GM23338 (cell line): ENCODE results near the gene GLOD4. TPM values are rescaled to one million over a fixed set of nuclear protein-coding genes. Genes with fewer than 3 reads are reported as not detected.

Experiments
- ATAC-seq: fragments of 200-7000 bp; cut with Tn5 transposase; 3 replicates; pipeline ENCODE4 v1.9.1; 2020
- DNase-seq: peaks from one replicate; pipeline ENCODE4 v3.0.0-alpha.2; 2015; ENCODE audit warnings: low spot score
- H2AFZ ChIP-seq: fragments of 200-600 bp; sonication (generic); 2 replicates; pipeline ENCODE4 v1.8.0; 2016; ENCODE audit warnings: antibody characterized with exemption, mild to moderate bottlenecking, moderate library complexity
- H3F3A ChIP-seq: fragments of 200-600 bp; sonication (generic); replicated peaks from 2 replicates; pipeline ENCODE4 v1.8.0; 2017; ENCODE audit warnings: antibody characterized with exemption, mixed run types, low read depth
- H3K27ac ChIP-seq: fragments of 200-600 bp; sonication (generic); 2 replicates; pipeline ENCODE4 v1.6.1; 2016; ENCODE audit warnings: low read depth
- H3K27me3 ChIP-seq: fragments of 200-600 bp; sonication (generic); 2 replicates; pipeline ENCODE4 v1.8.0; 2016; ENCODE audit warnings: mild to moderate bottlenecking, mixed run types, moderate library complexity; ENCODE audit not compliant: insufficient read depth
- H3K36me3 ChIP-seq: fragments of 200-600 bp; sonication (generic); 2 replicates; pipeline ENCODE4 v1.8.0; 2016; ENCODE audit warnings: mild to moderate bottlenecking; ENCODE audit not compliant: insufficient read depth
- H3K4me1 ChIP-seq: fragments of 200-600 bp; sonication (generic); 2 replicates; pipeline ENCODE4 v1.8.0; 2016; ENCODE audit warnings: mild to moderate bottlenecking, moderate library complexity; ENCODE audit not compliant: insufficient read depth
- H3K4me2 ChIP-seq: fragments of 200-600 bp; sonication (generic); 2 replicates; pipeline ENCODE4 v1.7.1; 2017; ENCODE audit warnings: mixed run types
- H3K4me3 ChIP-seq: fragments of 200-600 bp; sonication (generic); 2 replicates; pipeline ENCODE4 v1.6.1; 2016; ENCODE audit warnings: mixed run types
- H3K79me2 ChIP-seq: fragments of 200-600 bp; sonication (generic); replicated peaks from 2 replicates; pipeline ENCODE4 v1.8.0; 2017; ENCODE audit warnings: mild to moderate bottlenecking; ENCODE audit not compliant: insufficient read depth
- H3K9me2 ChIP-seq: fragments of 200-600 bp; sonication (generic); 2 replicates; pipeline ENCODE4 v1.8.0; 2017; ENCODE audit not compliant: insufficient read depth
- H4K20me1 ChIP-seq: fragments of 200-600 bp; sonication (generic); replicated peaks from 2 replicates; pipeline ENCODE4 v1.8.0; 2017; ENCODE audit warnings: mild to moderate bottlenecking; ENCODE audit not compliant: insufficient read depth
- H3K27ac Mint-ChIP-seq: 2 replicates; pipeline ENCODE4 v1.8.0; 2020; ENCODE audit warnings: inconsistent platforms, mild to moderate bottlenecking, moderate library complexity, mixed read lengths
- H3K27me3 Mint-ChIP-seq: 3 replicates; pipeline ENCODE4 v1.8.0; 2022; ENCODE audit warnings: low read depth, mild to moderate bottlenecking, moderate library complexity, mixed read lengths, inconsistent platforms; ENCODE audit not compliant: insufficient read depth, poor library complexity
- H3K36me3 Mint-ChIP-seq: 3 replicates; pipeline ENCODE4 v1.8.0; 2021; ENCODE audit warnings: low read depth, mild to moderate bottlenecking, inconsistent platforms, moderate library complexity, mixed read lengths
- H3K4me1 Mint-ChIP-seq: 3 replicates; pipeline ENCODE4 v1.8.0; 2020; ENCODE audit warnings: mild to moderate bottlenecking, inconsistent platforms, mixed read lengths
- H3K4me3 Mint-ChIP-seq: 3 replicates; pipeline ENCODE4 v1.8.0; 2021; ENCODE audit warnings: moderate library complexity, mild to moderate bottlenecking, inconsistent platforms, mixed read lengths
- H3K9me3 Mint-ChIP-seq: 3 replicates; pipeline ENCODE4 v1.8.0; 2020; ENCODE audit warnings: moderate library complexity, mild to moderate bottlenecking, inconsistent platforms, mixed read lengths
- EZH2 ChIP-seq: fragments of 200-600 bp; sonication (generic); IDR thresholded peaks from one replicate; pipeline ENCODE4 v1.8.0; 2017; ENCODE audit warnings: antibody characterized with exemption, mild to moderate bottlenecking, low read depth; ENCODE audit not compliant: unreplicated experiment
- NANOG ChIP-seq: IDR thresholded peaks from 2 replicates; pipeline ENCODE4 v1.6.1; 2016; ENCODE audit warnings: antibody characterized with exemption, borderline replicate concordance
- POLR2AphosphoS5 ChIP-seq: IDR thresholded peaks from 2 replicates; pipeline ENCODE4 v1.6.1; 2016; ENCODE audit warnings: antibody characterized with exemption, low read depth
- STAT1 ChIP-seq: IDR thresholded peaks from one replicate; pipeline ENCODE4 v1.6.1; 2016; ENCODE audit warnings: antibody characterized with exemption; ENCODE audit not compliant: unreplicated experiment
- ZNF462 ChIP-seq: fragments of 250-450 bp; sonication (Bioruptor Pico); IDR thresholded peaks from 2 replicates; pipeline ENCODE4 v1.5.0; 2020; ENCODE audit warnings: mild to moderate bottlenecking, moderate library complexity
- polyA plus RNA-seq: library from polyadenylated mRNA; unstranded; fragments of >200 nt; fragmentation: Nextera tagmentation; extraction: Ambion mirVana; gene quantifications from 2 replicates; pipeline ENCODE4 v1.2.1, GENCODE V29; 2016
- total RNA-seq: library from RNA; depleted of rRNA; stranded (reverse); fragments of >200 nt; shearing (Covaris generic); gene quantifications from 2 replicates; pipeline ENCODE4 v1.2.3, GENCODE V29; 2014
- TF ChIP-seq, protein P1 (sequence below), 2 experiments: fragments of 200-600 bp in 1 of 2; sonication (generic) in 1 of 2; conservative IDR thresholded peaks; 2 replicates each; pipeline versions ENCODE4 v1.5.1 to v1.6.1; 2016 to 2017; ENCODE audit warnings: antibody characterized with exemption in 2 of 2, low read depth in 2 of 2, mild to moderate bottlenecking in 2 of 2, moderate library complexity in 1 of 2

The GLOD4 gene
- total and polyA plus RNA-seq, 2 experiments from 2014 or later = 120 to 122 TPM

- TF ChIP-seq POLR2AphosphoS5 (no peak), EZH2 (no peak), STAT1 (no peak), ZNF462 (CRISPR knock-in tag) (no peak)
Observed at GRCh38 chr17:830950-831349, 48.9 kb upstream of the GLOD4 start (continued).

GRCh38 chr17:830381-830780, 48.3 kb upstream of the GLOD4 start:
- H4K20me1 ChIP-seq = peaks cover 5% of the 10 kb centered on the region
- TF ChIP-seq ZNF462 (CRISPR knock-in tag) = no peak
- TF ChIP-seq STAT1 = no peak
- TF ChIP-seq, protein P1, sequence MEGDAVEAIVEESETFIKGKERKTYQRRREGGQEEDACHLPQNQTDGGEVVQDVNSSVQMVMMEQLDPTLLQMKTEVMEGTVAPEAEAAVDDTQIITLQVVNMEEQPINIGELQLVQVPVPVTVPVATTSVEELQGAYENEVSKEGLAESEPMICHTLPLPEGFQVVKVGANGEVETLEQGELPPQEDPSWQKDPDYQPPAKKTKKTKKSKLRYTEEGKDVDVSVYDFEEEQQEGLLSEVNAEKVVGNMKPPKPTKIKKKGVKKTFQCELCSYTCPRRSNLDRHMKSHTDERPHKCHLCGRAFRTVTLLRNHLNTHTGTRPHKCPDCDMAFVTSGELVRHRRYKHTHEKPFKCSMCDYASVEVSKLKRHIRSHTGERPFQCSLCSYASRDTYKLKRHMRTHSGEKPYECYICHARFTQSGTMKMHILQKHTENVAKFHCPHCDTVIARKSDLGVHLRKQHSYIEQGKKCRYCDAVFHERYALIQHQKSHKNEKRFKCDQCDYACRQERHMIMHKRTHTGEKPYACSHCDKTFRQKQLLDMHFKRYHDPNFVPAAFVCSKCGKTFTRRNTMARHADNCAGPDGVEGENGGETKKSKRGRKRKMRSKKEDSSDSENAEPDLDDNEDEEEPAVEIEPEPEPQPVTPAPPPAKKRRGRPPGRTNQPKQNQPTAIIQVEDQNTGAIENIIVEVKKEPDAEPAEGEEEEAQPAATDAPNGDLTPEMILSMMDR (conservative IDR thresholded peaks at IDR 0.05; ENCODE audit: low read depth in 2 of 2) = no peak
- no peak for TF ChIP-seq NANOG

More at GRCh38 chr17:830381-830780, 48.3 kb upstream of the GLOD4 start:
- Mint-ChIP-seq H3K27me3 (peaks cover 4% of the 10 kb centered on the region), H3K36me3 (peaks cover 19% of the 10 kb centered on the region), H3K27ac (no peak overlapping the region), H3K4me3 (no peak overlapping the region), H3K9me3 (no peaks in the 10 kb centered on the region; the same call in 2 of the 3 replicates), H3K4me1 (peaks cover 9% of the 10 kb centered on the region)
- no peaks in the 10 kb centered on the region for H3F3A ChIP-seq
- no peak overlapping the region for H3K4me2 ChIP-seq
- H3K4me1 ChIP-seq = 0 out of 2 replicates have a peak, but pooled peaks cover 7% of the 10 kb centered on the region
- no peak overlapping the region for H3K4me3 ChIP-seq
- no peak overlapping the region for H2AFZ ChIP-seq
- H3K36me3 ChIP-seq = peaks cover 5% of the 10 kb centered on the region; the same call in 1 of the 2 replicates
- H3K79me2 ChIP-seq = peaks cover 72% of the 10 kb centered on the region
- no peak overlapping the region; the same call in 1 of the 2 replicates for H3K27ac ChIP-seq
- H3K27me3 ChIP-seq = no peaks in the 10 kb centered on the region
- no peaks in the 10 kb centered on the region for H3K9me2 ChIP-seq
- DNase-seq = no peak
- ATAC-seq = no peak
